WTC11 (cell line): ENCODE measurements around the gene NAB2. TPM values are rescaled to one million over a fixed set of nuclear protein-coding genes. Genes with fewer than 3 reads are reported as not detected.

Experiments used
- ATAC-seq: fragments of 200-7000 bp; cut with Tn5 transposase; 2 replicates; pipeline ENCODE4 v1.10.0; 2021; ENCODE audit warnings: mild to moderate bottlenecking, moderate library complexity
- CTCF ChIA-PET: fragments of 300-600 bp; sonication (Branson Sonifier 250); formaldehyde crosslinking; loops from one replicate; lab custom pipeline; 2021; ENCODE audit warnings: antibody characterized with exemption; lab: Charles Lee
- POLR2A ChIA-PET: fragments of 350-600 bp; sonication (Branson Sonifier 250); formaldehyde crosslinking; loops from one replicate; lab custom pipeline; 2021; ENCODE audit warnings: antibody characterized with exemption; lab: Charles Lee
- DNase-seq: peaks from one replicate; pipeline ENCODE4 v3.0.0; 2021; ENCODE audit warnings: low spot score
- H3K27ac Mint-ChIP-seq: 2 replicates; pipeline ENCODE4 v1.8.0; 2021; ENCODE audit warnings: mixed read lengths
- H3K27me3 Mint-ChIP-seq: 2 replicates; pipeline ENCODE4 v1.8.0; 2021; ENCODE audit warnings: low read depth, mild to moderate bottlenecking, moderate library complexity, mixed read lengths
- H3K36me3 Mint-ChIP-seq: 2 replicates; pipeline ENCODE4 v1.8.0; 2021; ENCODE audit warnings: mixed read lengths
- H3K4me1 Mint-ChIP-seq: 2 replicates; pipeline ENCODE4 v1.8.0; 2022; ENCODE audit warnings: mixed read lengths
- H3K4me3 Mint-ChIP-seq: 2 replicates; pipeline ENCODE4 v1.8.0; 2021; ENCODE audit warnings: mild to moderate bottlenecking, moderate library complexity, mixed read lengths
- H3K9me3 Mint-ChIP-seq: 2 replicates; pipeline ENCODE4 v1.8.0; 2021; ENCODE audit warnings: mixed read lengths
- CDX4 ChIP-seq: fragments of 250-450 bp; sonication (Bioruptor Pico); IDR thresholded peaks from 2 replicates; pipeline ENCODE4 v1.9.0; 2021; ENCODE audit warnings: moderate library complexity, mild to moderate bottlenecking, inconsistent platforms, borderline replicate concordance
- CREM ChIP-seq: sonication (generic); formaldehyde crosslinking; IDR thresholded peaks from 2 replicates; pipeline ENCODE4 v1.8.1; 2022; ENCODE audit warnings: mild to moderate bottlenecking, missing genetic modification reagents, moderate library complexity
- CTCF ChIP-seq: fragments of 200-600 bp; IDR thresholded peaks from 2 replicates; pipeline ENCODE4 v1.8.0; 2022; ENCODE audit warnings: antibody characterized with exemption
- E2F5 ChIP-seq: sonication (generic); formaldehyde crosslinking; IDR thresholded peaks from 2 replicates; pipeline ENCODE4 v1.8.1; 2022; ENCODE audit warnings: mild to moderate bottlenecking, moderate library complexity, missing genetic modification reagents
- ELF4 ChIP-seq: sonication (generic); formaldehyde crosslinking; IDR thresholded peaks from 2 replicates; pipeline ENCODE4 v1.8.1; 2022; ENCODE audit warnings: low read depth, mild to moderate bottlenecking, moderate library complexity, missing genetic modification reagents
- EMX1 ChIP-seq: fragments of 250-450 bp; sonication (Bioruptor Pico); IDR thresholded peaks from 2 replicates; pipeline ENCODE4 v1.8.0; 2021; ENCODE audit warnings: mild to moderate bottlenecking
- NFYB ChIP-seq: sonication (generic); formaldehyde crosslinking; conservative IDR thresholded peaks from 2 replicates; pipeline ENCODE4 v1.8.0; 2022; ENCODE audit warnings: low read depth, missing genetic modification reagents
- PREB ChIP-seq: sonication (generic); formaldehyde crosslinking; IDR thresholded peaks from 2 replicates; pipeline ENCODE4 v1.8.1; 2022; ENCODE audit warnings: mild to moderate bottlenecking, missing genetic modification reagents, moderate library complexity, borderline replicate concordance
- SMAD3 ChIP-seq: sonication (generic); formaldehyde crosslinking; IDR thresholded peaks from 2 replicates; pipeline ENCODE4 v1.8.0; 2022; ENCODE audit warnings: missing genetic modification reagents, mild to moderate bottlenecking, borderline replicate concordance
- ZNF317 ChIP-seq: sonication (generic); formaldehyde crosslinking; IDR thresholded peaks from 2 replicates; pipeline ENCODE4 v1.8.1; 2023; ENCODE audit warnings: low read depth, mild to moderate bottlenecking, moderate library complexity, missing genetic modification reagents, borderline replicate concordance
- ZSCAN18 ChIP-seq: fragments of 250-450 bp; sonication (Bioruptor Pico); IDR thresholded peaks from 2 replicates; pipeline ENCODE4 v2.1.2; 2022; ENCODE audit warnings: mild to moderate bottlenecking, moderate library complexity
- total RNA-seq: library from RNA; stranded (reverse); gene quantifications from 3 replicates; pipeline ENCODE4 v1.2.3, GENCODE V29; 2021
- TF ChIP-seq, protein P1 (sequence below): sonication (generic); formaldehyde crosslinking; IDR thresholded peaks from 2 replicates; pipeline ENCODE4 v1.8.0; 2023; ENCODE audit warnings: missing genetic modification reagents
- TF ChIP-seq, protein P2 (sequence below): sonication (generic); formaldehyde crosslinking; IDR thresholded peaks from 2 replicates; pipeline ENCODE4 v1.8.1; 2022; ENCODE audit warnings: low read depth, mild to moderate bottlenecking, moderate library complexity, missing genetic modification reagents, borderline replicate concordance
- TF ChIP-seq, protein P3 (sequence below): fragments of 250-450 bp; sonication (Bioruptor Pico); IDR thresholded peaks from 2 replicates; pipeline ENCODE4 v1.9.0; 2021; ENCODE audit warnings: mild to moderate bottlenecking, borderline replicate concordance
- TF ChIP-seq, protein P4 (sequence below): sonication (generic); formaldehyde crosslinking; IDR thresholded peaks from 2 replicates; pipeline ENCODE4 v1.8.0; 2023; ENCODE audit warnings: mild to moderate bottlenecking, missing genetic modification reagents

Gene NAB2
- total RNA-seq, 1 experiment from 2014 or later: 20.5 TPM

- Mint-ChIP-seq H3K27ac (no peak overlapping the region), H3K4me1 (peaks cover 8% of the 10 kb centered on the region), H3K27me3 (no peaks in the 10 kb centered on the region), H3K36me3 (peaks cover 20% of the 10 kb centered on the region), H3K9me3 (no peaks in the 10 kb centered on the region), H3K4me3 (no peak overlapping the region)
- POLR2A ChIA-PET: interaction anchor here (0.5 to 0.8 kb wide), 2 partner anchors 11 to 12 kb away, joined by 3 to 5 read pairs; no protein-coding TSS in a partner anchor
- CTCF ChIA-PET: interaction anchor here (1.1 to 2.7 kb wide), 4 partner anchors 13 to 35 kb away, joined by 3 to 6 read pairs (median 4); no protein-coding TSS in a partner anchor
- TF ChIP-seq CREM (CRISPR knock-in tag): no peak
- TF ChIP-seq, protein P1, sequence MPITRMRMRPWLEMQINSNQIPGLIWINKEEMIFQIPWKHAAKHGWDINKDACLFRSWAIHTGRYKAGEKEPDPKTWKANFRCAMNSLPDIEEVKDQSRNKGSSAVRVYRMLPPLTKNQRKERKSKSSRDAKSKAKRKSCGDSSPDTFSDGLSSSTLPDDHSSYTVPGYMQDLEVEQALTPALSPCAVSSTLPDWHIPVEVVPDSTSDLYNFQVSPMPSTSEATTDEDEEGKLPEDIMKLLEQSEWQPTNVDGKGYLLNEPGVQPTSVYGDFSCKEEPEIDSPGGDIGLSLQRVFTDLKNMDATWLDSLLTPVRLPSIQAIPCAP (CRISPR knock-in tag): no peak
- TF ChIP-seq ELF4 (CRISPR knock-in tag): no peak
- TF ChIP-seq SMAD3 (CRISPR knock-in tag): no peak
- TF ChIP-seq, protein P2, sequence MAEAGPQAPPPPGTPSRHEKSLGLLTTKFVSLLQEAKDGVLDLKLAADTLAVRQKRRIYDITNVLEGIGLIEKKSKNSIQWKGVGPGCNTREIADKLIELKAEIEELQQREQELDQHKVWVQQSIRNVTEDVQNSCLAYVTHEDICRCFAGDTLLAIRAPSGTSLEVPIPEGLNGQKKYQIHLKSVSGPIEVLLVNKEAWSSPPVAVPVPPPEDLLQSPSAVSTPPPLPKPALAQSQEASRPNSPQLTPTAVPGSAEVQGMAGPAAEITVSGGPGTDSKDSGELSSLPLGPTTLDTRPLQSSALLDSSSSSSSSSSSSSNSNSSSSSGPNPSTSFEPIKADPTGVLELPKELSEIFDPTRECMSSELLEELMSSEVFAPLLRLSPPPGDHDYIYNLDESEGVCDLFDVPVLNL (CRISPR knock-in tag): no peak
- TF ChIP-seq EMX1: no peak
- no peak for ATAC-seq
- DNase-seq: no peak
Measured at GRCh38 chr12:57104292-57104910, 15.5 kb downstream of the NAB2 start.

DNA sequence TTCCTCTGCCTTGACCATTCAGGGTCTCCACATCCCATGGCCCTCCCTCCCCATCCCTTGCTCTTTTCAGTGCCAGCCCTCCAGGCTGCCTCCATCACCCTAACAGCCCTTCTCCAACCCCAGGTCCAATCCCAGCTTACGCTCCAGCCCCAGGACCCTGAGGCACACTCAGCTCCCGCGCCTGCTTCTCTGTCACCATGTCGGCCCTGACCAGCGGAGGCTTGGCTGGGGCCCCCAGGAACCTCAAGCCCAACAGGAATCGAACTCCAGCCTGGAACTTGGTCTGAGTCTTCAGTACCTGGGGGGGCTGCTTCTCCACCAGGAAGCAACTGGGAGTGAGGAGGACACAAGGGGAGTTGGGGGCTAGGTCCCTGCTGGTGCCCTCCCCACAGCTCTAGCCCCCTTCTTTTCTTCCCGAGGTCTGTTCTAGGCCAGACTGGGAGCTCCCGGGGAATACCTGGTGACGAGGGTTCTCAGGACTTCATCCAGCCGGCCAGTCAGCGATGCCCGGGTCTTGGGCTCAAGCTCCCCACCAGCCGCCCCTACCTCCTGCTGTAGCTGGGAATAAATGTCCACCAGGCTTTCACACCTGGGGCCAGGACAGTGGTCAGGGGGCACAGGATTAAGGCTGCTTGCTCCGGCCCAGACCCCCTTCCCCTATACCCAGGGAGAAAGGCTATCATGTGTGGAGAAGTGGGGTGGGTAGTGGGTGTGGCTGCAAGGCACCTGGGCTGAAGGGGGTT lies 16.3 kb downstream of the NAB2 start:
- DNase-seq: no peak
- POLR2A ChIA-PET: interaction anchor here (0.5 kb wide), 1 partner anchor 11 kb away, joined by 3 read pairs; no protein-coding TSS in a partner anchor
- no peak overlapping the region for H3K4me3 Mint-ChIP-seq
- H3K36me3 Mint-ChIP-seq: peaks cover 15% of the 10 kb centered on the region
- ATAC-seq: no peak
- no peak overlapping the region for H3K27ac Mint-ChIP-seq
- no peaks in the 10 kb centered on the region for H3K9me3 Mint-ChIP-seq
- no peaks in the 10 kb centered on the region for H3K27me3 Mint-ChIP-seq
- H3K4me1 Mint-ChIP-seq: peaks cover 15% of the 10 kb centered on the region
- CTCF ChIA-PET: interaction anchor here (1.1 to 2.6 kb wide), 4 partner anchors 12 to 19 kb away, joined by 3 to 14 read pairs (median 4); no protein-coding TSS in a partner anchor
- TF ChIP-seq, protein P3, sequence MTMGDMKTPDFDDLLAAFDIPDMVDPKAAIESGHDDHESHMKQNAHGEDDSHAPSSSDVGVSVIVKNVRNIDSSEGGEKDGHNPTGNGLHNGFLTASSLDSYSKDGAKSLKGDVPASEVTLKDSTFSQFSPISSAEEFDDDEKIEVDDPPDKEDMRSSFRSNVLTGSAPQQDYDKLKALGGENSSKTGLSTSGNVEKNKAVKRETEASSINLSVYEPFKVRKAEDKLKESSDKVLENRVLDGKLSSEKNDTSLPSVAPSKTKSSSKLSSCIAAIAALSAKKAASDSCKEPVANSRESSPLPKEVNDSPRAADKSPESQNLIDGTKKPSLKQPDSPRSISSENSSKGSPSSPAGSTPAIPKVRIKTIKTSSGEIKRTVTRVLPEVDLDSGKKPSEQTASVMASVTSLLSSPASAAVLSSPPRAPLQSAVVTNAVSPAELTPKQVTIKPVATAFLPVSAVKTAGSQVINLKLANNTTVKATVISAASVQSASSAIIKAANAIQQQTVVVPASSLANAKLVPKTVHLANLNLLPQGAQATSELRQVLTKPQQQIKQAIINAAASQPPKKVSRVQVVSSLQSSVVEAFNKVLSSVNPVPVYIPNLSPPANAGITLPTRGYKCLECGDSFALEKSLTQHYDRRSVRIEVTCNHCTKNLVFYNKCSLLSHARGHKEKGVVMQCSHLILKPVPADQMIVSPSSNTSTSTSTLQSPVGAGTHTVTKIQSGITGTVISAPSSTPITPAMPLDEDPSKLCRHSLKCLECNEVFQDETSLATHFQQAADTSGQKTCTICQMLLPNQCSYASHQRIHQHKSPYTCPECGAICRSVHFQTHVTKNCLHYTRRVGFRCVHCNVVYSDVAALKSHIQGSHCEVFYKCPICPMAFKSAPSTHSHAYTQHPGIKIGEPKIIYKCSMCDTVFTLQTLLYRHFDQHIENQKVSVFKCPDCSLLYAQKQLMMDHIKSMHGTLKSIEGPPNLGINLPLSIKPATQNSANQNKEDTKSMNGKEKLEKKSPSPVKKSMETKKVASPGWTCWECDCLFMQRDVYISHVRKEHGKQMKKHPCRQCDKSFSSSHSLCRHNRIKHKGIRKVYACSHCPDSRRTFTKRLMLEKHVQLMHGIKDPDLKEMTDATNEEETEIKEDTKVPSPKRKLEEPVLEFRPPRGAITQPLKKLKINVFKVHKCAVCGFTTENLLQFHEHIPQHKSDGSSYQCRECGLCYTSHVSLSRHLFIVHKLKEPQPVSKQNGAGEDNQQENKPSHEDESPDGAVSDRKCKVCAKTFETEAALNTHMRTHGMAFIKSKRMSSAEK (CRISPR knock-in tag): no peak
- TF ChIP-seq ZNF317 (no peak), E2F5 (CRISPR knock-in tag) (no peak), CTCF (no peak), CDX4 (no peak), NFYB (CRISPR knock-in tag) (no peak), PREB (CRISPR knock-in tag) (no peak), ZSCAN18 (CRISPR knock-in tag) (no peak)
- TF ChIP-seq, protein P4, sequence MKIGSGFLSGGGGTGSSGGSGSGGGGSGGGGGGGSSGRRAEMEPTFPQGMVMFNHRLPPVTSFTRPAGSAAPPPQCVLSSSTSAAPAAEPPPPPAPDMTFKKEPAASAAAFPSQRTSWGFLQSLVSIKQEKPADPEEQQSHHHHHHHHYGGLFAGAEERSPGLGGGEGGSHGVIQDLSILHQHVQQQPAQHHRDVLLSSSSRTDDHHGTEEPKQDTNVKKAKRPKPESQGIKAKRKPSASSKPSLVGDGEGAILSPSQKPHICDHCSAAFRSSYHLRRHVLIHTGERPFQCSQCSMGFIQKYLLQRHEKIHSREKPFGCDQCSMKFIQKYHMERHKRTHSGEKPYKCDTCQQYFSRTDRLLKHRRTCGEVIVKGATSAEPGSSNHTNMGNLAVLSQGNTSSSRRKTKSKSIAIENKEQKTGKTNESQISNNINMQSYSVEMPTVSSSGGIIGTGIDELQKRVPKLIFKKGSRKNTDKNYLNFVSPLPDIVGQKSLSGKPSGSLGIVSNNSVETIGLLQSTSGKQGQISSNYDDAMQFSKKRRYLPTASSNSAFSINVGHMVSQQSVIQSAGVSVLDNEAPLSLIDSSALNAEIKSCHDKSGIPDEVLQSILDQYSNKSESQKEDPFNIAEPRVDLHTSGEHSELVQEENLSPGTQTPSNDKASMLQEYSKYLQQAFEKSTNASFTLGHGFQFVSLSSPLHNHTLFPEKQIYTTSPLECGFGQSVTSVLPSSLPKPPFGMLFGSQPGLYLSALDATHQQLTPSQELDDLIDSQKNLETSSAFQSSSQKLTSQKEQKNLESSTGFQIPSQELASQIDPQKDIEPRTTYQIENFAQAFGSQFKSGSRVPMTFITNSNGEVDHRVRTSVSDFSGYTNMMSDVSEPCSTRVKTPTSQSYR (CRISPR knock-in tag): no peak
